Activated naive CD4-positive, alpha-beta T cell treated with anti-CD3 and anti-CD28 coated beads, Interleukin-2, amount 50 U/mL, for 72 hours (primary cell): ENCODE data around the gene USP17L28. TPM values are rescaled to one million over a fixed set of nuclear protein-coding genes. Genes with fewer than 3 reads are reported as not detected.
A peak's percentile ranks its signal among the peaks of the same experiment; 100 is the strongest.
"Not testable (repeated sequence)": the region's sequence is repeated elsewhere in the genome, so short reads cannot be mapped to it uniquely, and the experiment has no call there.

Source experiments
- ATAC-seq, 2 donors: fragments of 150-1000 bp; cut with Tn5 transposase; 2 replicates each; pipeline ENCODE4 v1.10.0; 2021; ENCODE audit warnings: mild to moderate bottlenecking in 2 of 2, moderate library complexity in 2 of 2
- DNase-seq, 2 donors: peaks; one replicate each; pipeline ENCODE4 v3.0.0; 2021 to 2022; ENCODE audit warnings: low spot score in 2 of 2
- H3K27ac Mint-ChIP-seq, 2 donors: one replicate each; pipeline ENCODE4 v1.8.0; 2022; ENCODE audit warnings: mild to moderate bottlenecking in 2 of 2, mixed read lengths in 2 of 2
- H3K36me3 Mint-ChIP-seq, 2 donors: one replicate each; pipeline ENCODE4 v1.8.0; 2022; ENCODE audit warnings: mixed read lengths in 2 of 2
- H3K9me3 Mint-ChIP-seq, 2 donors: one replicate each; pipeline ENCODE4 v1.8.0; 2022; ENCODE audit warnings: mixed read lengths in 2 of 2
- total RNA-seq, 2 donors: library from RNA; stranded (reverse); gene quantifications; one replicate each; pipeline ENCODE4 v1.2.3, GENCODE V29; 2022

Gene USP17L28, protein sequence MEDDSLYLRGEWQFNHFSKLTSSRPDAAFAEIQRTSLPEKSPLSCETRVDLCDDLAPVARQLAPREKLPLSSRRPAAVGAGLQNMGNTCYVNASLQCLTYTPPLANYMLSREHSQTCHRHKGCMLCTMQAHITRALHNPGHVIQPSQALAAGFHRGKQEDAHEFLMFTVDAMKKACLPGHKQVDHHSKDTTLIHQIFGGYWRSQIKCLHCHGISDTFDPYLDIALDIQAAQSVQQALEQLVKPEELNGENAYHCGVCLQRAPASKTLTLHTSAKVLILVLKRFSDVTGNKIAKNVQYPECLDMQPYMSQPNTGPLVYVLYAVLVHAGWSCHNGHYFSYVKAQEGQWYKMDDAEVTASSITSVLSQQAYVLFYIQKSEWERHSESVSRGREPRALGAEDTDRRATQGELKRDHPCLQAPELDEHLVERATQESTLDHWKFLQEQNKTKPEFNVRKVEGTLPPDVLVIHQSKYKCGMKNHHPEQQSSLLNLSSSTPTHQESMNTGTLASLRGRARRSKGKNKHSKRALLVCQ
- total RNA-seq = not detected

DNA sequence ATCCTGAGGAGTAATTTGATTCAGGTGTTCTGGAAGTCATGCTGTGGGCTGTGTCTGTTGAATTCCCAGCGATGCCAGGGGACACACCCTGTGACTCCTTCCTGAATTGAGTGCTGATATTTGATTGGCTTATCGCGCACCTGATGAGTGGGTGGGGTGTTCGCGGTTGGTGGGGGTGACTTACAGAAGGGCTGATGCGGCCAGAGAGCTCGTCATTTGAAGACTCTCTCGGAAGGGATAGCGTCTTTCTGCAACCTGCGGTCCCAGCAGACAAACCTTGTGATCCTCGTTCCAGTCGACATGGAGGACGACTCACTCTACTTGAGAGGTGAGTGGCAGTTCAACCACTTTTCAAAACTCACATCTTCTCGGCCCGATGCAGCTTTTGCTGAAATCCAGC, at the start of gene USP17L28:
TSS of gene USP17L28 (plus strand) at position 301 of the 400 bp plus-strand sequence. CDS start at position 301, 0 bp downstream.
- ATAC-seq, H3K36me3 Mint-ChIP-seq, H3K27ac Mint-ChIP-seq, H3K9me3 Mint-ChIP-seq, DNase-seq: not testable (repeated sequence)

DNA sequence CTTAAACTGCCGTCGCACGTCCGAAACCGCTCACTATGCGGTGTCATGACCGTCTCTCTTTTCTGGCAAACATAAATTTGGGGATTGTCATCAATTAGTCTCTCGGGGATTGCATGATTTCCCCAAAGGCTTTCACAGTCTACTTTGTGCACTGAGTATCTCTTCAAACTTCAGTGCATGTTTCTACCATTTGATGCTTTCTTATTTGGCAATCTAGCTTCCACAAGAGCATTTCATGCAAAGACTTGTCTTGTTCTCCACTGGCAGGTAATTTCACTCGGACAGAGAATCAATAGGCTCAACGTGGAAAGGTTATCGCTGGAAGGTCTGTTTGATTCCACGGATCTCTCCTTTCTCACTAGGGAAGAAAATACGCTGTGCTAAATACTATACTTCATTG, 24.5 kb upstream of the USP17L28 start:
- DNase-seq, ATAC-seq, H3K36me3 Mint-ChIP-seq, H3K27ac Mint-ChIP-seq, H3K9me3 Mint-ChIP-seq: not testable (repeated sequence)

DNA sequence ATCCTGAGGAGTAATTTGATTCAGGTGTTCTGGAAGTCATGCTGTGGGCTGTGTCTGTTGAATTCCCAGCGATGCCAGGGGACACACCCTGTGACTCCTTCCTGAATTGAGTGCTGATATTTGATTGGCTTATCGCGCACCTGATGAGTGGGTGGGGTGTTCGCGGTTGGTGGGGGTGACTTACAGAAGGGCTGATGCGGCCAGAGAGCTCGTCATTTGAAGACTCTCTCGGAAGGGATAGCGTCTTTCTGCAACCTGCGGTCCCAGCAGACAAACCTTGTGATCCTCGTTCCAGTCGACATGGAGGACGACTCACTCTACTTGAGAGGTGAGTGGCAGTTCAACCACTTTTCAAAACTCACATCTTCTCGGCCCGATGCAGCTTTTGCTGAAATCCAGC, 23.8 kb upstream of the USP17L28 start, which contains the start of gene USP17L24:
TSS of gene USP17L24 (plus strand) at position 301 of the 400 bp plus-strand sequence. CDS start at position 301, 0 bp downstream.
- H3K9me3 Mint-ChIP-seq, H3K27ac Mint-ChIP-seq, H3K36me3 Mint-ChIP-seq, ATAC-seq, DNase-seq: not testable (repeated sequence)

DNA sequence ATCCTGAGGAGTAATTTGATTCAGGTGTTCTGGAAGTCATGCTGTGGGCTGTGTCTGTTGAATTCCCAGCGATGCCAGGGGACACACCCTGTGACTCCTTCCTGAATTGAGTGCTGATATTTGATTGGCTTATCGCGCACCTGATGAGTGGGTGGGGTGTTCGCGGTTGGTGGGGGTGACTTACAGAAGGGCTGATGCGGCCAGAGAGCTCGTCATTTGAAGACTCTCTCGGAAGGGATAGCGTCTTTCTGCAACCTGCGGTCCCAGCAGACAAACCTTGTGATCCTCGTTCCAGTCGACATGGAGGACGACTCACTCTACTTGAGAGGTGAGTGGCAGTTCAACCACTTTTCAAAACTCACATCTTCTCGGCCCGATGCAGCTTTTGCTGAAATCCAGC, 19.1 kb upstream of the USP17L28 start, which contains the start of gene USP17L25:
TSS of gene USP17L25 (plus strand) at position 301 of the 400 bp plus-strand sequence. CDS start at position 301, 0 bp downstream.
- H3K9me3 Mint-ChIP-seq, H3K27ac Mint-ChIP-seq, DNase-seq, ATAC-seq, H3K36me3 Mint-ChIP-seq: not testable (repeated sequence)

DNA sequence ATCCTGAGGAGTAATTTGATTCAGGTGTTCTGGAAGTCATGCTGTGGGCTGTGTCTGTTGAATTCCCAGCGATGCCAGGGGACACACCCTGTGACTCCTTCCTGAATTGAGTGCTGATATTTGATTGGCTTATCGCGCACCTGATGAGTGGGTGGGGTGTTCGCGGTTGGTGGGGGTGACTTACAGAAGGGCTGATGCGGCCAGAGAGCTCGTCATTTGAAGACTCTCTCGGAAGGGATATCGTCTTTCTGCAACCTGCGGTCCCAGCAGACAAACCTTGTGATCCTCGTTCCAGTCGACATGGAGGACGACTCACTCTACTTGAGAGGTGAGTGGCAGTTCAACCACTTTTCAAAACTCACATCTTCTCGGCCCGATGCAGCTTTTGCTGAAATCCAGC, 14.3 kb upstream of the USP17L28 start, which contains the start of gene USP17L26:
TSS of gene USP17L26 (plus strand) at position 301 of the 400 bp plus-strand sequence. CDS start at position 301, 0 bp downstream.
- ATAC-seq, H3K36me3 Mint-ChIP-seq, DNase-seq, H3K9me3 Mint-ChIP-seq, H3K27ac Mint-ChIP-seq: not testable (repeated sequence)

DNA sequence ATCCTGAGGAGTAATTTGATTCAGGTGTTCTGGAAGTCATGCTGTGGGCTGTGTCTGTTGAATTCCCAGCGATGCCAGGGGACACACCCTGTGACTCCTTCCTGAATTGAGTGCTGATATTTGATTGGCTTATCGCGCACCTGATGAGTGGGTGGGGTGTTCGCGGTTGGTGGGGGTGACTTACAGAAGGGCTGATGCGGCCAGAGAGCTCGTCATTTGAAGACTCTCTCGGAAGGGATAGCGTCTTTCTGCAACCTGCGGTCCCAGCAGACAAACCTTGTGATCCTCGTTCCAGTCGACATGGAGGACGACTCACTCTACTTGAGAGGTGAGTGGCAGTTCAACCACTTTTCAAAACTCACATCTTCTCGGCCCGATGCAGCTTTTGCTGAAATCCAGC, 9.6 kb upstream of the USP17L28 start, which contains the start of gene USP17L5:
TSS of gene USP17L5 (plus strand) at position 301 of the 400 bp plus-strand sequence. CDS start at position 301, 0 bp downstream.
- DNase-seq, H3K36me3 Mint-ChIP-seq, H3K27ac Mint-ChIP-seq, H3K9me3 Mint-ChIP-seq, ATAC-seq: not testable (repeated sequence)

DNA sequence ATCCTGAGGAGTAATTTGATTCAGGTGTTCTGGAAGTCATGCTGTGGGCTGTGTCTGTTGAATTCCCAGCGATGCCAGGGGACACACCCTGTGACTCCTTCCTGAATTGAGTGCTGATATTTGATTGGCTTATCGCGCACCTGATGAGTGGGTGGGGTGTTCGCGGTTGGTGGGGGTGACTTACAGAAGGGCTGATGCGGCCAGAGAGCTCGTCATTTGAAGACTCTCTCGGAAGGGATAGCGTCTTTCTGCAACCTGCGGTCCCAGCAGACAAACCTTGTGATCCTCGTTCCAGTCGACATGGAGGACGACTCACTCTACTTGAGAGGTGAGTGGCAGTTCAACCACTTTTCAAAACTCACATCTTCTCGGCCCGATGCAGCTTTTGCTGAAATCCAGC, 4.8 kb upstream of the USP17L28 start, which contains the start of gene USP17L27:
TSS of gene USP17L27 (plus strand) at position 301 of the 400 bp plus-strand sequence. CDS start at position 301, 0 bp downstream.
- not testable (repeated sequence) for H3K27ac Mint-ChIP-seq, ATAC-seq, H3K36me3 Mint-ChIP-seq, DNase-seq, H3K9me3 Mint-ChIP-seq

DNA sequence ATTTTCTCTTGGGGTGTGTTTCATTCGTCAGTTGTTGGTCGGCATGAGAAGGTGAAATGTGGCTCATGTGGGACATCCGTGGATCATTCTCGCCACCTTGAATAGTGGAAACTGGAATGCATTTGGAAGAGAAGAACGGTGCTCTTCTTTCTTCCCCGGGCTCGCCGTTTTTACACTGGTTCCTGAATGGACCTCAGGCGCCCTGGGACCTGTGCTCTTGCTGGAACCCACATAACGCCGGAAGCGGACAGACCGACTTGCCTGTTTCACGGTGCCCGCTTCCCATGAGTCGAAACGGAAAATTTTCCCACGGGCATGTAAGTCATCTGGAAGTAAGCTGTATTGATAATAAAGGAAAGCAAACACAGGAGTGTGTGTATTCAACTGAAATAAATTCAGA, 2.2 kb downstream of the USP17L28 start:
- not testable (repeated sequence) for DNase-seq, H3K36me3 Mint-ChIP-seq, H3K9me3 Mint-ChIP-seq, ATAC-seq, H3K27ac Mint-ChIP-seq

DNA sequence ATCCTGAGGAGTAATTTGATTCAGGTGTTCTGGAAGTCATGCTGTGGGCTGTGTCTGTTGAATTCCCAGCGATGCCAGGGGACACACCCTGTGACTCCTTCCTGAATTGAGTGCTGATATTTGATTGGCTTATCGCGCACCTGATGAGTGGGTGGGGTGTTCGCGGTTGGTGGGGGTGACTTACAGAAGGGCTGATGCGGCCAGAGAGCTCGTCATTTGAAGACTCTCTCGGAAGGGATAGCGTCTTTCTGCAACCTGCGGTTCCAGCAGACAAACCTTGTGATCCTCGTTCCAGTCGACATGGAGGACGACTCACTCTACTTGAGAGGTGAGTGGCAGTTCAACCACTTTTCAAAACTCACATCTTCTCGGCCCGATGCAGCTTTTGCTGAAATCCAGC, 4.6 kb downstream of the USP17L28 start, which contains the start of gene USP17L29:
TSS of gene USP17L29 (plus strand) at position 301 of the 400 bp plus-strand sequence. CDS start at position 301, 0 bp downstream.
- not testable (repeated sequence) for H3K36me3 Mint-ChIP-seq, H3K9me3 Mint-ChIP-seq, ATAC-seq, H3K27ac Mint-ChIP-seq, DNase-seq

DNA sequence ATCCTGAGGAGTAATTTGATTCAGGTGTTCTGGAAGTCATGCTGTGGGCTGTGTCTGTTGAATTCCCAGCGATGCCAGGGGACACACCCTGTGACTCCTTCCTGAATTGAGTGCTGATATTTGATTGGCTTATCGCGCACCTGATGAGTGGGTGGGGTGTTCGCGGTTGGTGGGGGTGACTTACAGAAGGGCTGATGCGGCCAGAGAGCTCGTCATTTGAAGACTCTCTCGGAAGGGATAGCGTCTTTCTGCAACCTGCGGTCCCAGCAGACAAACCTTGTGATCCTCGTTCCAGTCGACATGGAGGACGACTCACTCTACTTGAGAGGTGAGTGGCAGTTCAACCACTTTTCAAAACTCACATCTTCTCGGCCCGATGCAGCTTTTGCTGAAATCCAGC, 14.1 kb downstream of the USP17L28 start, which contains the start of gene USP17L30:
TSS of gene USP17L30 (plus strand) at position 301 of the 400 bp plus-strand sequence. CDS start at position 301, 0 bp downstream.
- not testable (repeated sequence) for H3K9me3 Mint-ChIP-seq, H3K36me3 Mint-ChIP-seq, H3K27ac Mint-ChIP-seq, DNase-seq, ATAC-seq

DNA sequence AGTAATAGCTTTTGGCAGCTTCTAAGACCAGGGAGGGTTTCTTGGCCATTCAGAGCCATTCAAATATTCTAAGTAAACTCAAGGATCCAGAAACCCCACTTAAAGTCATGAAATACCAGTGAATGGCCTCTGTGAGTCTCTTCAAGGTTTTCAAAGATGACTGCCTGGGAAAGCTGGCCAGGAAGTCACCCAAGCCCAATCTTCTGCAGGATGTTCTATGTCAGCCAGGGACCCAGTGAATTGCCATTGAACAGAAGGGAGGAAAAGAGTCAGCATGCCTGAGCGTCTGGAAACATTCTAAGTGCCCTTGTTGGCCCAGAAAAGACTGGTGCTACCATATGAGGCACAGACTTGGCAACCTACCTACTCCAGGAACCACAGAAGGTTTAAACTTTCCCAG, 31.2 kb downstream of the USP17L28 start:
- not testable (repeated sequence) for H3K9me3 Mint-ChIP-seq, DNase-seq, H3K27ac Mint-ChIP-seq, H3K36me3 Mint-ChIP-seq, ATAC-seq

DNA sequence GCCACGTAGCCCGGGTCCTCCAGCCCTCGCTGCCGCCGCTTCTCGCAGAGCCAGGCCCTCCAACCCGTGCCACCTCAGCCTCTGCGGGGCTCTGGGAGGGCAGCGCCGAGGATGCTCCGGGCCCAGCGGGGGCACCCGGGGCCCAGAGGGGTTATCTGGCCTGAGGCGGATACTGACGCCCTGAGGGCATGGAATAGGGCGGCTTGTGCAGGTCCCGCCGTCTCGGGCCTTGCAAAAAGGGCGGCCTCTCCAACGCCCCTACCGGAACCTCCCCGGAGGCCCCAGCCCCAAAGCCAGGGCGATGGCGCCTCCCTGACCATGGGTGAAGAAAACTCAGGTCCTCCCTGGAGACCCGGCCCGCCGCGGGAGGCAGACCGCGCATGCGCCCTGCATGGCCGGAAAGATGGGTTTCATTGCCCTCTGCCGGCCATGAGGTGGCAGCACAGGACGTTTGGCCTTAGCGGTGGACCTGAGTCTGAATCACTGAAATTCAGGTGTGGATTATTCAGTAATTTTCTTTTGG, 32.4 kb downstream of the USP17L28 start:
- peak; percentile 33 to 56 for ATAC-seq
- not testable (repeated sequence) for H3K9me3 Mint-ChIP-seq, H3K36me3 Mint-ChIP-seq
- peak; percentile 57 to 78 for DNase-seq
- peak overlapping the region in 1 of 2 donors; percentile 33 for H3K27ac Mint-ChIP-seq

DNA sequence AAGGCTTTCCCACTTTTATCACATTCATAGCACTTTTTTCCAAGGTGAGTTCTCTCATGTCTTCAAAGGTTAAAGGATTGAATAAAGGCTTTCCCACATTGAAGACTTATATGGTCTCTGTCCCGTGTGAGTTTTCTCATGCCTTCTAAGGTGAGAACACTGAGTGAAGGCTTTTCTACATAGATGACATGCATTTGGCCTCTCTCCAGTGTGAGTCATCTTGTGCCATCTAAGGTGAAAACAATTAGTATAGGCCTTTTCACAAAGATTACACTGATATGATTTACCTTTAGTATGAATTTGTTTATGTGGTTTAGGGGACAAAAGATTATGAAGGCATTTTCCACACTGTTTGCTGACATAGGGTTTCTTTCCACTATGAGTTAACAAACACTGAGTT, 35.4 kb downstream of the USP17L28 start:
- Mint-ChIP-seq H3K36me3 (no peaks in the 10 kb centered on the region), H3K9me3 (no peaks in the 10 kb centered on the region), H3K27ac (no peak overlapping the region)
- ATAC-seq = no peak
- no peak for DNase-seq

DNA sequence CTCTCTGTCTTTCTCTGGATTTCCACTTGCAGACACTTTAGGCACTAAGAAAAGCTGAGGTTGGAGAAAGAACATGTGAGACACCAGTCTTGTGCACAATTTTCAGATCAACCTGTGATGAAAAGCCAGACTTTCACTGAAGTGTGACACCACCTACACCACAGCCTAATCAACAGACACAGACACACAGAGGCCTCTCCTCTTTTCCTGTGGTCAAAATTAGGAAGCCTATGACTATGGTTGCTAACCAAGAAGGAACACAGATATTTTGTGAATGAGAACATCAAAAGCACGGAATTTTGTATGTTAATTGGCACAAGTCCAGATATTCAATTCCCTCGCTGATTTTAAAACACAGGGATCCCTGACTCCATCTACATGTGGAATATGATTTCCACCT, 40.3 kb downstream of the USP17L28 start:
- not testable (repeated sequence) for DNase-seq, ATAC-seq, H3K9me3 Mint-ChIP-seq, H3K36me3 Mint-ChIP-seq, H3K27ac Mint-ChIP-seq
